HG02981 (cell line): Measurements from ENCODE around the gene SUGCT.

Experiments
- ATAC-seq: cut with Tn5 transposase; IDR thresholded peaks from one replicate; pipeline ENCODE4 v1.9.1; 2021; ENCODE audit warnings: mild to moderate bottlenecking, moderate library complexity; ENCODE audit not compliant: unreplicated experiment

The SUGCT gene

GRCh38 chr7:40704172-40704571 is 569.4 kb downstream of the SUGCT start:
- no peak for ATAC-seq

DNA sequence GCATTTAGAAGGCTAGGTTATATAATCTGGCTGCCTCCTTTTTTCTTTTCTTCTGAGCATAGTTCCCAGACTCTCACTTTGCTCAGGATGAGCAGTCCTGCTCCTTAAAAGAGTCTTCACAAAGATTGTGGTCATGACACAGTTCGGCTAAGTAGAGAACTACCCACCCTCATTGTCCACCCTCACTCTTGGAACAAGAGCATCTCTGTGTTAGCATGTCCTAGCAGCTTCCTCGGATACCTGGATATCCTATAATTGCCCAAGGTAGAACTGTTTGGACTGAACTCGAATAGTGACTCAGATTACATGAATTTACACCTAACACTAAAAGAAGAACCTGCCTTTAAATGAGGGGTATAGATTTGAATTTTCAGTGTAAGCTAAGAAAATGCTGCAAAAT is 572.0 kb downstream of the SUGCT start:
- ATAC-seq: no peak

GRCh38 chr7:40709062-40709964 is 574.5 kb downstream of the SUGCT start:
- ATAC-seq: no peak

DNA sequence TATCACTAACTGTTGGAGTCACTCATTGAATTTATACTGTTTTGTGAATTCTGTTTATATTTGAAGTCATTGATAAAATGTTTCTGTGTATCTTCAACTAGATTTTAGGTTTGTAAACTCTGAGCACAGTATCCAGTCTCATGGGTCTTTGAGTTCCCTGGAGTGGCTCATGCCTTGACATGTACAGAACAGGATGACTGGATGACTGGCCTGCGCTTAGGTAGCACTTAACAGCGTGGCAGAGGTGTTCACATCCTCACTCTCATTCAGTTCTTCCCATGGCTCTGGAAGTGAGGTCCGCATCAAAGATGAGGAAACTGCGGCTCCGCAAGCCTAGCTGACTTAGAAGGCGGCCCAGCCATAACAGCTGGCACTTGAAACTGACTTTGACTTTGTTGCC is 576.9 kb downstream of the SUGCT start:
- ATAC-seq: no peak

DNA sequence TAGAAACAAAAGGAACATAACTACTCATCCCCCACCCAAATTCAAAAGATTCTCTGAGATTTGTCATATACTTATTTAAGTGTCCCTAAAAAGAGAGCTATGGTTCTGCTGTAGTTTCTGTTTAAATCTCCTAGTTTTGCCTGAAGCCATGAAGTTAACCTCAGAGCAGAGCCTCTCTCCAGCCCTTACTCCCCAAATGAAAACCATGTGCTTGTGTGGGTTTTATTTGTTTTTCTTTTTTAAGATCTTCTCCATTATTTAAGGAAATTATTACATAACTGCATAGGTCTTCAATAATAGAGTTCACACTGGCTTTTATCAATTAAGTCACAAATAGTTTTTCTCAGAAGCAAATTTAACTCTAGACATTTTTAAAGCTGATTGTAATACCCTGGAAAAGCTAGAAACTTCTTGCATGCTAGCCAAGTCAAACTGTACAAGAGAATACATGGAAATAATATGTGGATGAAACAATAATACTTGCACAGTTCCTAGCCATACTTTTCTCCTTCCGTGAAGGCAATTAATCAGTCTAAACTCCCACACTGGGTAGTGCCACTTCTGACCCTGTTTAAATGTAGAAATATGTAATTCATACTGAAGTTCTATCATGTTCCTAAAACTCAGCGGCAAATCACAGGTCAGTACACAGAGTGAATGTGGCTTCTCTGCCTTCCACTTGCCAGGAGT is 579.7 kb downstream of the SUGCT start:
- no peak for ATAC-seq

DNA sequence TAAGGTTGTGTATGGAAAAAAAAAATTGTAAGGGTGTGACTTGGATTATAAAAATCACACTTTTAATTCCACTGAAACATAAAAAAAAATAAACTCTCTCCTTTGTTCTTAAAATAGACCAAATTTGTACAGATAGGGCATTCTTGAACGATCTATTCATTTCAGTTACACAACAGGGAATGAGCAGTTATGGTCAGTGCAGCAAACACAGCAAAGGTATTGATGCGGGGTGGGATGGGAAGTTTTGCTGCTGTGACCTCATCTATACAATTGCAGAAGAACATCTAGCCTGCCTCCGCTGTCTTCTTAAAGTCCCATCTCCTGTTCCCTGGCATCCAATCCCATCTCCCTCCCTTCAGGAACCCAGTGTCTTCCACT is 580.2 kb downstream of the SUGCT start:
- ATAC-seq: no peak

DNA sequence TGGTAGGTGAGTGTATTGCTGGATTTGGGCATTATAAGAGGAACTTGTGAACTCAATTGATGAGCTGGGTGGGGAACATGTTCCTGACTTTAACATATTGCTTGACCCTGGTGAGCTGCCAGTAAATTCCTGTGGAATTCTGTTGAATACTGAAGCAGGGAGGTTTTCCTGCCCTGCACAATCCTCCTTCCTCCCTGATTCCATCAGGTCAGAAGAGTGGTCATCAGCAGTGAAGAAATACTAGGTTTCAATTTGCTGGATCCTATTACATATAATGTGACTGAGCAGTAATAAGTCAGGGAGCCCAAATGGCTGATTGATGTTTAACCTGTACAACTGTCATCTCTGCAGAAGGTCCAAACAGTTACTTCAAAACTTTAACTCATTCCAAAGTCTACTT is 581.2 kb downstream of the SUGCT start:
- no peak for ATAC-seq

- peak; percentile 64 for ATAC-seq
Measured at GRCh38 chr7:40717242-40717641, 582.4 kb downstream of the SUGCT start.

GRCh38 chr7:40720416-40720815 is 585.6 kb downstream of the SUGCT start:
- no peak for ATAC-seq

DNA sequence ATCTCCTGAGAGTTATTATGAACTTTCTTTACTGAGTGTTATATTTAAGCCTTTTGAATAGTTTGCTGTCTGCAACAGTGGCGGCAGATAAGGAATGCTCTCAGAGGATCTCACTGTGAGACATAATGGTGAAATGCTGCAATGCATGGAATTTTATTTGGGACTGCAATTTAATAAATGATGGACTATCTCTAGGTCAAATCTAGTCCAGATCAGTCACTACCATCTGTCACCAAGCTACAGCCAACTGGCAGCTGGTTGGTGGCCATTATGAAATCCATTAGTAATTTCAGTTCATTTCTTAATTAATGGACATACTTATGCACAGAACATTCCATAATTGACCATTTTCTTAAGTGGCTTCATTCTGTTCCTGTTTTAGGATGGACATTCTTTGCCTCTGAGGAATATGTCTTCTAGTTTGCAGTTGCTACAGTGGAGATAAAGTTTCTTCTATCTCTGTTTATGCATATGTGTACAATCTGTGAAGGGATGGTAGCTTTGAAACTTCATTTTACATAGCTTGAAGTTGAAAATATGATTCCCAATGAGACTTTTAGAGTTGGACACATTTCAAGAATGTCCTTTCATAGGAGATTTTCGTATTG is 586.6 kb downstream of the SUGCT start:
- no peak for ATAC-seq

GRCh38 chr7:40722242-40722641 is 587.4 kb downstream of the SUGCT start:
- no peak for ATAC-seq

DNA sequence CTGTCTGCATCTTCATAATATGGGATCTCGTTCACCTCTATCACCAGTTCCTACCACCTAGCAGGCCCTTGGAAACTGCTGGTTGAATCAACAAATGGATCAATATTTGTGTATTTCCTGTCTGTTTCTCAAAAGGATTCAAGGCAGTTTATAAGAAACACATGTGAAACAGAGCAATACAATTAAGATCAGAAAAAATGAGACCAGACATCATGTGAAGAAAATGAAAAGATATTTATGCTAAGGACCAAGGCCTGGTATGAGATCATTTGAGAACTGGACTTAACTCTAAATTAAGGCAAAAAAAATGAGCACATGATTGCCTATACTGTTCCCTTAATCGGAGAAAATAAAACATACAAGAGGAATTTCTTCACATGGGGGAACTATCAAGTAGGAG is 589.0 kb downstream of the SUGCT start:
- no peak for ATAC-seq

DNA sequence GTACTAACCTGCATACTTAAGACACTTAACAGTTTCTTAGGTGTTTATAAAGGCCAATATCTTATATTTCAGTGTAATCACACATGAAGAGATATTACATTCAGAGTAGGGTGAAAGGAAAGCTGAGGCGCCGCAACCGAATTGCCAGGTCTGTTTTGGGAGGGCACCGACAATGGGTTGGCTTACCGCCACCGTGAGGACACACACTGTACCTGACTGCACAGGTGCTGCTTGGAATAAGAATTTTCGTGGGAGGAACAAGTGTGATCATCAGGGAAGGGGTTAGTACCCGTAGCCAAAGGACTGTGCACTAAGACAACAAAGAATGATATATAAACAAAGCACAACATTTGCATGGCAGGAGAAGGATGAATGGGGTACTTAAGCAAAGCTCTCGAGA is 591.8 kb downstream of the SUGCT start:
- no peak for ATAC-seq

DNA sequence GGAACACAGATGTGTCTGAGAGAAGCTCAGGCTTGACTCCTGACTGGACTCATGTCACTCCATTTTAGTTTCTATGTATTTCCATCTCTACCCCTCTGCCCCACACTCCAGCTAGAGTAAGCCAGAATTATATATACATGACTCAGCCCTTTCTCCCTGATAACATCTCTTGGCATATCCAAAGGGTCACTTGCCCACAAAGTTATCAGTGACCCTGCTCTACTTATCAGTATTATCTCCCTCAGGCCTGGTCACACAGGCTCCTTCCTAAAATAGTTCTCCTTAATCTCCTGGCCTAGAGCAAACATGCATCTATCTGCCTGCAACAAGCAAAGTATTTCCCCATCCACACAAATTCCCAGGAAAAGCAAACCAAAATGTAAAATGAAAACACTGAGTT is 598.3 kb downstream of the SUGCT start:
- no peak for ATAC-seq

DNA sequence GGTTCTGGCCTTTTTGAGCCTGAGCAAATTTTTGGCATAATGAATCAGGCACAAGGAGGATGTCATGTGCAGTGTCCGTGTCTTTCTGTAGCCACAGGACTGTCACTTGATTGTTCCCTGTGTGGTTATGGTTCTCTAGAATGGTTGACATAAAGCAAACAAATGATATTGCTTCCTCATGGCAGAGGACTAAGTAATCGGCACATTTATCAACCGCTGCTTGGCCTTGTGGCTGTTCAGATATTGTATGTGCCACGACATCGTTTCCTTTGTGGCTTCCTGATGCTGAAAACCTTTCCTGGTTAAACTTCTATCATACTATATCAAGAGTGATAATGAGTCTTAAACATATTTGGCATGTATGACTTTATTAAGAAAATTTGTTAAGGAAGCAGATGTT is 598.8 kb downstream of the SUGCT start:
- ATAC-seq: no peak

DNA sequence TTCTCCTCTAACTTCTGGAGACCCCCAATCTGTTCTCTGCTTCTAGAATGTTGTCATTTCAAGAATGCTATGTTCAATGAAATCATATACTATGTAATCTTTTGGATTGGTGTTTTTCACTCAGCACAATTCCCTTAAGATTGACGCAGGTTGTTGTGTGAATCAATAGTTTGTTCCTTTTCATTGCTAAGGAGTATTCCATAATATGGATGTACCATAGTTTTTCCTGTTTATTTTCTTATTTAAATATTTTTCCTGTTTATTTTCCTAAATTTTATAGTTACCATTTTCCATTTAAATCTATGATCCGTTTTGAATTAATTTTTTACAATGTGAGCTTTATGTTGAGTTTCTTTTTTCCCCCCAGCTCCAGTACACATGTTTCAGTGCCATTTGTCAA is 604.5 kb downstream of the SUGCT start:
- ATAC-seq: no peak

DNA sequence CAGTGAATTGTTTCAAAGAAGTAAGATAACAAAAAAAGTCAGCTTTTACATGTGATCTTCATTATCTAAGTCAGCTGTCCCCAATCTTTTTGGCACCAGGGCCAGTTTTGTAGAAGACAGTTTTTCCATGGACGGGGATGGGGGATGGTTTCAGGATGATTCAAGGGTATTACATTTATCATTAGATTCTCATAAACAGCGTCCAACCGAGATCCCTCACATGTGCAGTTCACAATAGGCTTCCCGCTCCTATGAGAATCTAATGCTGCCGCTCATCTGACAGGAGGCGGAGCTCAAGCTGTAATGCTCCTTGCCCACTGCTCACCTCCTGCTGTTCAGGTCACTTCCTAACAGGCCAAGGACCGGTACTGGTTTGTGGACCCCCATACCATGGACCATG is 607.5 kb downstream of the SUGCT start:
- ATAC-seq: no peak

- no peak for ATAC-seq
Measured at GRCh38 chr7:40746841-40747556, 612.2 kb downstream of the SUGCT start.

DNA sequence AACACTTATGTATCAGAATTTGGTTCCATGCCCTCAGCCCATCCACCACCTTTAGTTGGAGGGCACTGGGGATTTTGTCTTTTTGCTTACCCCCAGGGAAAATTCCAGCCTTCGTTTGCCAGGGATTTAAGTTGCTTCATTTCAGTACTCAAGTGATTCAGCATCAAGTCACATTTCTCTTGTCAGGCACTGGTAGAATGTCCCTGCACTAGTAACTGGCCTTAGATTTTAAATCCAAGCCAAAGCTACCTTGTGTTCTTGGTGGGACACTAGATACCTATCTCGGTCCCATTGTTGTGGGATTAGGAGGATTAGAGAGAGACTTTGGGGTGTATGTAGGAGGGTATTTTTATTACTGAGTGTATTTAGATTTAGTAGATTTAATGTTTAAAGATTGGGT is 613.1 kb downstream of the SUGCT start:
- no peak for ATAC-seq

GRCh38 chr7:40749877-40750276 is 615.1 kb downstream of the SUGCT start:
- ATAC-seq: no peak

DNA sequence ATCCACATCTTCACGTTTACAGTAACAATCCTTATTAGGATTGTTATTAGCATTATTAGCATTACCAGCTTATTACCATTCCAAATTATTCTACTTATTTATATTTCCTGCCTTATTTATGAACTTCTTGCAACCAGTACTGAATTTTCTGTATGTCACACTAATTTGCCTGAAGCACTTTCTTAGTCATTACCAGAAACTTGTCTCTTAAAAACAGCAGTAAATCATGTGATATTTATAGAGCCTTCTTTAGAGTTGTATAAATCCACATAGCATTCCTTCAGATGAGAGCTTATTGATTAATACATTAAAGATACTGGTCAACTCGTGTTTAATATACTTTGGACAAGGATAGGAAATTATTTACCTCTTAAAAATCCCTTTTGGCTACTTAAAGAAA is 618.6 kb downstream of the SUGCT start:
- ATAC-seq: no peak
